Measurements from ENCODE around the gene ZFP91. TPM values are rescaled to one million over a fixed set of nuclear protein-coding genes. Genes with fewer than 3 reads are reported as not detected.
A peak's percentile ranks its signal among the peaks of the same experiment; 100 is the strongest.

ZFP91 gene
- polyA plus RNA-seq, 1 donor from 2014 or later: 32.7 TPM

GRCh38 chr11:58654079-58654907 lies 75.4 kb downstream of the ZFP91 start:
- no peaks in the 10 kb centered on the region for H3K9me3 ChIP-seq (ENCODE audit: low read length)
- H3K4me3 ChIP-seq (ENCODE audit: low read length): no peak overlapping the region
- no peak overlapping the region for H3K4me2 ChIP-seq (ENCODE audit: low read length)
- H2AFZ ChIP-seq (ENCODE audit: low read depth, low read length): no peak overlapping the region
- H3K36me3 ChIP-seq (ENCODE audit: insufficient read depth, low read length): no peaks in the 10 kb centered on the region
- H3K27me3 ChIP-seq (ENCODE audit: insufficient read depth, low read depth, low read length): no peaks in the 10 kb centered on the region
- TF ChIP-seq CTCF (IDR thresholded peaks at IDR 0.05; ENCODE audit: poor library complexity, severe bottlenecking) (peak; percentile 81), SMC3 (conservative IDR thresholded peaks at IDR 0.05; ENCODE audit: poor library complexity) (peak; percentile 91), EP300 (conservative IDR thresholded peaks at IDR 0.05; ENCODE audit: poor library complexity, severe bottlenecking) (no peak), REST (IDR thresholded peaks at IDR 0.05; ENCODE audit: borderline replicate concordance) (no peak), TAF1 (IDR thresholded peaks at IDR 0.05; ENCODE audit: low read depth) (no peak), POLR2AphosphoS5 (IDR thresholded peaks at IDR 0.05) (no peak), MXI1 (conservative IDR thresholded peaks at IDR 0.05; ENCODE audit: poor library complexity, severe bottlenecking) (peak; percentile 29), EZH2 (IDR thresholded peaks at IDR 0.05; ENCODE audit: borderline replicate concordance, insufficient read depth, low read length, poor library complexity, severe bottlenecking) (no peak), RAD21 (conservative IDR thresholded peaks at IDR 0.05) (peak; percentile 75)
- H3K9me2 ChIP-seq (ENCODE audit: insufficient read depth, low read length): no peaks in the 10 kb centered on the region
- H3K79me2 ChIP-seq (replicated peaks; ENCODE audit: insufficient read depth, low read length): no peaks in the 10 kb centered on the region
- H3F3A ChIP-seq (ENCODE audit: insufficient read depth, low read length, poor library complexity, severe bottlenecking): no peaks in the 10 kb centered on the region
- H4K20me1 ChIP-seq (ENCODE audit: insufficient read depth): no peaks in the 10 kb centered on the region
- H3K27ac ChIP-seq (ENCODE audit: low read length): no peak overlapping the region
- H3K9ac ChIP-seq (ENCODE audit: low read length): no peak overlapping the region

- no peaks in the 10 kb centered on the region for H3K9me2 ChIP-seq (ENCODE audit: insufficient read depth, low read length)
Observed at GRCh38 chr11:58654908-58655296, 76.0 kb downstream of the ZFP91 start.

More at GRCh38 chr11:58654908-58655296, 76.0 kb downstream of the ZFP91 start:
- Histone ChIP-seq H4K20me1 (ENCODE audit: insufficient read depth) (no peaks in the 10 kb centered on the region), H3K27me3 (ENCODE audit: insufficient read depth, low read depth, low read length) (no peaks in the 10 kb centered on the region), H3K4me2 (ENCODE audit: low read length) (no peak overlapping the region), H2AFZ (ENCODE audit: low read depth, low read length) (no peak overlapping the region), H3K4me3 (ENCODE audit: low read length) (no peak overlapping the region), H3K79me2 (replicated peaks; ENCODE audit: insufficient read depth, low read length) (no peaks in the 10 kb centered on the region), H3K9me3 (ENCODE audit: low read length) (no peaks in the 10 kb centered on the region), H3K27ac (ENCODE audit: low read length) (no peak overlapping the region), H3F3A (ENCODE audit: insufficient read depth, low read length, poor library complexity, severe bottlenecking) (no peaks in the 10 kb centered on the region), H3K9ac (ENCODE audit: low read length) (no peak overlapping the region), H3K36me3 (ENCODE audit: insufficient read depth, low read length) (no peaks in the 10 kb centered on the region)
- TF ChIP-seq SMC3 (conservative IDR thresholded peaks at IDR 0.05; ENCODE audit: poor library complexity): no peak
- no peak for TF ChIP-seq MXI1 (conservative IDR thresholded peaks at IDR 0.05; ENCODE audit: poor library complexity, severe bottlenecking)
- no peak for TF ChIP-seq EP300 (conservative IDR thresholded peaks at IDR 0.05; ENCODE audit: poor library complexity, severe bottlenecking)
- no peak for TF ChIP-seq CTCF (IDR thresholded peaks at IDR 0.05; ENCODE audit: poor library complexity, severe bottlenecking)
- no peak for TF ChIP-seq REST (IDR thresholded peaks at IDR 0.05; ENCODE audit: borderline replicate concordance)
- no peak for TF ChIP-seq RAD21 (conservative IDR thresholded peaks at IDR 0.05)
- TF ChIP-seq POLR2AphosphoS5 (IDR thresholded peaks at IDR 0.05): no peak

All from neural cell (in vitro differentiated cells).